Endothelial cell of umbilical vein (primary cell): ENCODE results near the gene ZNF330. TPM values are rescaled to one million over a fixed set of nuclear protein-coding genes. Genes with fewer than 3 reads are reported as not detected.

ENCODE experiments used
- BruUV-seq: library from RNA; stranded (reverse); fragments of 400-500 nt; replicated peaks from 2 replicates; lab custom pipeline; 2021; lab: Mats Ljungman, UMichigan
- CTCF ChIA-PET: fragments of 300-600, 350-600 bp; sonication (Branson Sonifier 250); formaldehyde crosslinking; loops from one replicate; lab custom pipeline; 2021; ENCODE audit warnings: antibody characterized with exemption, inconsistent platforms; lab: Charles Lee
- POLR2A ChIA-PET: fragments of 300-600, 350-600 bp; sonication (Branson Sonifier 250); formaldehyde crosslinking; loops from one replicate; lab custom pipeline; 2021; ENCODE audit warnings: antibody characterized with exemption, inconsistent platforms; lab: Charles Lee
- DNase-seq: peaks from one replicate; pipeline ENCODE4 v3.0.0-alpha.2; 2011; ENCODE audit warnings: low read depth, low spot score
- FAIRE-seq: peaks from 2 replicates; lab custom pipeline; 2011; peaks lifted over from hg19 to GRCh38; lab: Jason Lieb, UNC
- H2AFZ ChIP-seq: 2 replicates; pipeline ENCODE4 v1.6.0; 2012; ENCODE audit warnings: low read depth, low read length, control low read depth, inconsistent platforms
- H3K27ac ChIP-seq: 2 replicates; pipeline ENCODE4 v1.5.1; 2011; ENCODE audit warnings: low read depth, mild to moderate bottlenecking, control low read depth, low read length, moderate library complexity; ENCODE audit not compliant: insufficient read depth
- H3K27me3 ChIP-seq, 2 experiments: 2 replicates each; pipeline versions ENCODE4 v1.6.0 to v1.6.1; 2011; ENCODE audit warnings: low read length in 2 of 2, mixed read lengths in 1 of 2; ENCODE audit not compliant: control insufficient read depth in 2 of 2, insufficient read depth in 2 of 2
- H3K36me3 ChIP-seq, 2 experiments: 2 replicates in 1 of 2; 3 replicates in 1 of 2; pipeline ENCODE4 v1.5.1; 2011; ENCODE audit warnings: low read length in 2 of 2, mild to moderate bottlenecking in 1 of 2, moderate library complexity in 1 of 2; ENCODE audit not compliant: control insufficient read depth in 2 of 2, insufficient read depth in 2 of 2; ENCODE audit errors: extremely low read depth in 1 of 2
- H3K4me1 ChIP-seq: 3 replicates; pipeline ENCODE4 v1.5.1; 2011; ENCODE audit warnings: mild to moderate bottlenecking, low read length; ENCODE audit not compliant: control insufficient read depth, insufficient read depth; ENCODE audit errors: extremely low read depth
- H3K4me2 ChIP-seq: 2 replicates; pipeline ENCODE4 v1.6.1; 2011; ENCODE audit warnings: low read length, control low read depth, mixed read lengths; ENCODE audit not compliant: insufficient read depth
- H3K4me3 ChIP-seq, 3 experiments: fragments of 200-600 bp in 1 of 3; sonication (generic), shearing (Covaris generic) in 1 of 3; replicated peaks in 1 of 3; 2 replicates each; pipeline ENCODE4 v1.5.1; 2011 to 2016; ENCODE audit warnings: control low read depth in 3 of 3, low read length in 3 of 3, mild to moderate bottlenecking in 2 of 3, inconsistent platforms in 1 of 3, low read depth in 1 of 3, moderate library complexity in 1 of 3; ENCODE audit not compliant: insufficient read depth in 1 of 3
- H3K79me2 ChIP-seq: 2 replicates; pipeline ENCODE4 v1.6.0; 2012; ENCODE audit warnings: low read length, inconsistent platforms; ENCODE audit not compliant: control insufficient read depth, insufficient read depth
- H3K9ac ChIP-seq: replicated peaks from 2 replicates; pipeline ENCODE3; 2011; ENCODE audit warnings: low read length, control low read depth; ENCODE audit not compliant: insufficient read depth; ENCODE audit errors: extremely low read depth
- H3K9me1 ChIP-seq: replicated peaks from 3 replicates; pipeline ENCODE4 v1.6.0; 2011; ENCODE audit warnings: mild to moderate bottlenecking, low read length; ENCODE audit not compliant: control insufficient read depth, insufficient read depth; ENCODE audit errors: extremely low read depth
- H3K9me3 ChIP-seq: replicated peaks from 2 replicates; pipeline ENCODE4 v1.5.1; 2012; ENCODE audit warnings: low read length, inconsistent platforms; ENCODE audit not compliant: control insufficient read depth, insufficient read depth
- H4K20me1 ChIP-seq: replicated peaks from 2 replicates; pipeline ENCODE3; 2011; ENCODE audit warnings: mild to moderate bottlenecking, low read length; ENCODE audit not compliant: control insufficient read depth, insufficient read depth; ENCODE audit errors: extremely low read depth
- EZH2 ChIP-seq: IDR thresholded peaks from 2 replicates; pipeline ENCODE4 v1.6.1; 2012; ENCODE audit warnings: borderline replicate concordance, low read depth, mild to moderate bottlenecking, moderate library complexity, low read length, inconsistent platforms; ENCODE audit not compliant: severe bottlenecking
- GATA2 ChIP-seq: IDR thresholded peaks from 2 replicates; pipeline ENCODE4 v1.7.0; 2011; ENCODE audit warnings: low read depth, mild to moderate bottlenecking, moderate library complexity, mixed read lengths, low read length; ENCODE audit not compliant: insufficient read length, insufficient read depth
- JUN ChIP-seq: IDR thresholded peaks from 2 replicates; pipeline ENCODE4 v1.6.1; 2011; ENCODE audit warnings: borderline replicate concordance, low read depth; ENCODE audit not compliant: insufficient read length, insufficient read depth
- MYC ChIP-seq: IDR thresholded peaks from one replicate; pipeline ENCODE4 v1.6.1; 2011; ENCODE audit warnings: mild to moderate bottlenecking, low read depth, low read length
- POLR2A ChIP-seq: IDR thresholded peaks from 2 replicates; pipeline ENCODE4 v1.6.1; 2012; ENCODE audit warnings: low read depth, mild to moderate bottlenecking, control low read depth, low read length
- POLR2AphosphoS5 ChIP-seq: IDR thresholded peaks from 2 replicates; pipeline ENCODE4 v1.6.1; 2012; ENCODE audit warnings: low read depth, mild to moderate bottlenecking, control low read depth, low read length, moderate library complexity; ENCODE audit not compliant: insufficient read depth
- dilution Hi-C: fragments of 300-500 bp; cut with MboI; formaldehyde crosslinking; loops from one replicate; pipeline ENCODE4 v1.15.0; 2019; ENCODE audit warnings: low sequenced_read_pairs; ENCODE audit not compliant: extremely low pct_ligation_motif_present
- intact Hi-C: fragments of 100-400 bp; cut with micrococcal nuclease; formaldehyde crosslinking; loops from one replicate; pipeline ENCODE4 v1.10.0; 2022
- polyA plus RNA-seq, 4 experiments: library from polyadenylated mRNA; depleted of rRNA in 3 of 4; stranded (reverse) in 3 of 4; unstranded in 1 of 4; fragments of >200 nt; gene quantifications; 2 replicates each; pipeline versions ENCODE4 v1.2.1 to v1.2.3, GENCODE V29; 2011 to 2012; ENCODE audit warnings: missing spikeins in 1 of 4
- total RNA-seq: library from RNA; stranded (reverse); gene quantifications from 2 replicates; pipeline ENCODE4 v1.2.3, GENCODE V29; 2021
- TF ChIP-seq, protein P1 (sequence below): IDR thresholded peaks from 2 replicates; pipeline ENCODE4 v1.6.1; 2011; ENCODE audit not compliant: insufficient read depth, insufficient read length

The ZNF330 gene
- total and polyA plus RNA-seq, 2 donors (not counting 3 experiments of a cell fraction or from before 2014, with no cell fraction given), result 15.5 to 31.0 TPM

GRCh38 chr4:141174457-141174856, 46.2 kb upstream of the ZNF330 start:
- Histone ChIP-seq H3K9me3 (no peaks in the 10 kb centered on the region), H3K4me1 (no peaks in the 10 kb centered on the region), H3K27ac (no peak overlapping the region), H3K9me1 (no peaks in the 10 kb centered on the region), H3K27me3 (no peaks in the 10 kb centered on the region), H3K9ac (no peak overlapping the region), H4K20me1 (no peaks in the 10 kb centered on the region), H3K4me2 (no peak overlapping the region), H3K4me3 (no peak overlapping the region), H3K36me3 (no peaks in the 10 kb centered on the region), H3K79me2 (no peaks in the 10 kb centered on the region), H2AFZ (no peak overlapping the region)
- dilution Hi-C loops (no loop called here), intact Hi-C loops (no loop called here)
- no TSS peak for BruUV-seq
- FAIRE-seq (no peak), DNase-seq (no peak)
- CTCF ChIA-PET, result no interaction called here
- no peak for TF ChIP-seq MYC
- TF ChIP-seq POLR2A, result no peak
- no peak for TF ChIP-seq POLR2AphosphoS5
- no peak for TF ChIP-seq JUN
- TF ChIP-seq EZH2, result no peak
- POLR2A ChIA-PET, result no interaction called here

DNA sequence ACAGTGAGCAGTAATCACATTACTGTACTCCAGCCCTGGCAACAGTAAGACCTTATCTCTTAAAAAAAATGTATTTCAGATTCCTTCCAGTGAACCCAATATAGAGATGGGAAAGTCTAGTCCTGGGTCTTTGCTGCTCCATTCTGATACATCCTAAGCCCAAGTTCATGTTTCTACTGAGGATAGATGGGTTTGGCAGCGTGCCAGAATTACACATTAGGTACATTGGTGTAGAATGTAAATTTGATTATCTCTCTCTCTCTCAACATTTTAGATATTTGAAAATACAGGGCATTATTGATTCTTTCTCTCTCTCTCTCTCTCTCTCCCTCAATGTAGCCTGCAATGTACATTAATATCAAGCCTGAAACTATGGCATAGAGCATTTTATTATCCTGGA, 43.5 kb upstream of the ZNF330 start:
- Histone ChIP-seq H3K27ac (no peak overlapping the region), H3K9me1 (no peaks in the 10 kb centered on the region), H3K36me3 (no peaks in the 10 kb centered on the region), H3K79me2 (no peaks in the 10 kb centered on the region), H3K9me3 (no peaks in the 10 kb centered on the region), H4K20me1 (no peaks in the 10 kb centered on the region), H3K4me1 (no peaks in the 10 kb centered on the region), H3K27me3 (no peaks in the 10 kb centered on the region), H2AFZ (no peak overlapping the region), H3K4me2 (no peak overlapping the region), H3K9ac (no peak overlapping the region), H3K4me3 (no peak overlapping the region)
- TF ChIP-seq JUN (no peak), POLR2AphosphoS5 (no peak), GATA2 (no peak)
- TF ChIP-seq, protein P1, sequence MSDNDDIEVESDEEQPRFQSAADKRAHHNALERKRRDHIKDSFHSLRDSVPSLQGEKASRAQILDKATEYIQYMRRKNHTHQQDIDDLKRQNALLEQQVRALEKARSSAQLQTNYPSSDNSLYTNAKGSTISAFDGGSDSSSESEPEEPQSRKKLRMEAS, result no peak
- ChIA-PET CTCF (interaction anchor here (1.4 kb wide), 1 partner anchor 13 kb away, joined by 3 read pairs; no protein-coding TSS in a partner anchor), POLR2A (no interaction called here)
- dilution Hi-C loops, result no loop called here
- FAIRE-seq (no peak), DNase-seq (no peak)
- intact Hi-C loops, result no loop called here
- no TSS peak for BruUV-seq
